Peyer's patch (tissue), 4 donors: ENCODE results near the gene HOXD10.

Source experiments
- CTCF ChIP-seq, 6 experiments: fragments of 450-650 bp in 4 of 6; fragments of 200-600 bp in 2 of 6; sonication (generic) in 1 of 6; IDR thresholded peaks; one replicate each; pipeline ENCODE4 v1.5.1; 2017 to 2019; ENCODE audit warnings: antibody characterized with exemption in 6 of 6, mild to moderate bottlenecking in 3 of 6, moderate library complexity in 1 of 6
- POLR2A ChIP-seq, 2 donors: fragments of 450-650 bp; IDR thresholded peaks; one replicate each; pipeline ENCODE4 v1.5.1; 2017; ENCODE audit warnings: antibody characterized with exemption in 2 of 2, mild to moderate bottlenecking in 2 of 2, moderate library complexity in 2 of 2

GRCh38 chr2:176095421-176095820 lies 21.2 kb upstream of the HOXD10 start:
- TF ChIP-seq POLR2A (IDR thresholded peaks at IDR 0.05) (no peak), CTCF (IDR thresholded peaks at IDR 0.05) (no peak)
